Measurements from ENCODE around the gene NTRK3. TPM values are rescaled to one million over a fixed set of nuclear protein-coding genes. Genes with fewer than 3 reads are reported as not detected.

NTRK3 gene
- polyA plus RNA-seq, 1 donor (not counting 4 experiments of a cell fraction or from before 2014, with no cell fraction given): not detected

DNA sequence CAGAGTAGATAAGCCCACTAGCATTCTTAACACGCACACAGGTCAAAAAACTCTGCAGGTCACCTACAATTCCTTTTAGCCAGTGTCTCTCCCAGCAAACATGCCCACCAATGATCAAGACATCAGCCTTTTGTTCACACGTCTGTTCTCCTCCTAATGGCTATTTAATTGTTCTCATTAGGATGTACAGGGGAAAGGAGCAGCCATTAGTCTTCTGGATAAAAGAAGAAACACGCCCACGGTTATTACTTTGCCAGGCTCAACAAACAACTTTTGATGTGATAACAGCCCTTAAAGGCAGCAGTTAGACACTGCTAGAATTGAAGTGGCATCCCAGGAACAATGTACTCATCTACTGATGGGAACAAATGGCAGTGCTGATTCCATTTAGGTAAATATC lies 108.8 kb downstream of the NTRK3 start:
- DNase-seq (ENCODE audit: low read depth, low spot score): no peak
- H3K27me3 ChIP-seq (ENCODE audit: control insufficient read depth, extremely low read depth, insufficient read depth, low read length): no peaks in the 10 kb centered on the region
- no peaks in the 10 kb centered on the region for H3K79me2 ChIP-seq (ENCODE audit: control insufficient read depth, insufficient read depth, low read length)
- FAIRE-seq: no peak
- no peak overlapping the region for H2AFZ ChIP-seq (ENCODE audit: control insufficient read depth, low read length)
- H3K4me3 ChIP-seq (ENCODE audit: control insufficient read depth in 2 of 3, extremely low read depth in 1 of 3, insufficient read depth in 2 of 3, low read depth in 1 of 3, low read length in 3 of 3): no peak overlapping the region
- no peak overlapping the region for H3K27ac ChIP-seq (ENCODE audit: control insufficient read depth, insufficient read depth, low read length)
- no peaks in the 10 kb centered on the region for H4K20me1 ChIP-seq (ENCODE audit: control insufficient read depth, extremely low read depth, insufficient read depth, low read length)
- H3K9me3 ChIP-seq (ENCODE audit: control insufficient read depth, low read depth, low read length): peaks cover 2% of the 10 kb centered on the region
- H3K4me1 ChIP-seq (ENCODE audit: control insufficient read depth, extremely low read depth, insufficient read depth, low read length): no peaks in the 10 kb centered on the region
- dilution Hi-C loops (cut with MboI; ENCODE audit: extremely low pct_ligation_motif_present, low sequenced_read_pairs): no loop called here
- H3K9ac ChIP-seq (ENCODE audit: control insufficient read depth, extremely low read depth, insufficient read depth, low read length): no peak overlapping the region
- no peaks in the 10 kb centered on the region for H3K36me3 ChIP-seq (ENCODE audit: control insufficient read depth in 2 of 2, extremely low read depth in 1 of 2, insufficient read depth in 2 of 2, low read length in 2 of 2)
- no peaks in the 10 kb centered on the region for H3K9me1 ChIP-seq (ENCODE audit: control insufficient read depth, extremely low read depth, insufficient read depth, low read length)
- TF ChIP-seq, protein P1, sequence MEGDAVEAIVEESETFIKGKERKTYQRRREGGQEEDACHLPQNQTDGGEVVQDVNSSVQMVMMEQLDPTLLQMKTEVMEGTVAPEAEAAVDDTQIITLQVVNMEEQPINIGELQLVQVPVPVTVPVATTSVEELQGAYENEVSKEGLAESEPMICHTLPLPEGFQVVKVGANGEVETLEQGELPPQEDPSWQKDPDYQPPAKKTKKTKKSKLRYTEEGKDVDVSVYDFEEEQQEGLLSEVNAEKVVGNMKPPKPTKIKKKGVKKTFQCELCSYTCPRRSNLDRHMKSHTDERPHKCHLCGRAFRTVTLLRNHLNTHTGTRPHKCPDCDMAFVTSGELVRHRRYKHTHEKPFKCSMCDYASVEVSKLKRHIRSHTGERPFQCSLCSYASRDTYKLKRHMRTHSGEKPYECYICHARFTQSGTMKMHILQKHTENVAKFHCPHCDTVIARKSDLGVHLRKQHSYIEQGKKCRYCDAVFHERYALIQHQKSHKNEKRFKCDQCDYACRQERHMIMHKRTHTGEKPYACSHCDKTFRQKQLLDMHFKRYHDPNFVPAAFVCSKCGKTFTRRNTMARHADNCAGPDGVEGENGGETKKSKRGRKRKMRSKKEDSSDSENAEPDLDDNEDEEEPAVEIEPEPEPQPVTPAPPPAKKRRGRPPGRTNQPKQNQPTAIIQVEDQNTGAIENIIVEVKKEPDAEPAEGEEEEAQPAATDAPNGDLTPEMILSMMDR (optimal IDR thresholded peaks at IDR 0.05 in 1 of 3, IDR thresholded peaks at IDR 0.05 in 1 of 3, conservative IDR thresholded peaks at IDR 0.05 in 1 of 3; ENCODE audit: extremely low read depth in 1 of 3, insufficient read depth in 2 of 3, low read length in 3 of 3): no peak
- no peak for TF ChIP-seq EZH2 (IDR thresholded peaks at IDR 0.05; ENCODE audit: low read length)
- no peak overlapping the region for H3K4me2 ChIP-seq (ENCODE audit: control insufficient read depth, extremely low read depth, insufficient read depth, low read depth, low read length)

DNA sequence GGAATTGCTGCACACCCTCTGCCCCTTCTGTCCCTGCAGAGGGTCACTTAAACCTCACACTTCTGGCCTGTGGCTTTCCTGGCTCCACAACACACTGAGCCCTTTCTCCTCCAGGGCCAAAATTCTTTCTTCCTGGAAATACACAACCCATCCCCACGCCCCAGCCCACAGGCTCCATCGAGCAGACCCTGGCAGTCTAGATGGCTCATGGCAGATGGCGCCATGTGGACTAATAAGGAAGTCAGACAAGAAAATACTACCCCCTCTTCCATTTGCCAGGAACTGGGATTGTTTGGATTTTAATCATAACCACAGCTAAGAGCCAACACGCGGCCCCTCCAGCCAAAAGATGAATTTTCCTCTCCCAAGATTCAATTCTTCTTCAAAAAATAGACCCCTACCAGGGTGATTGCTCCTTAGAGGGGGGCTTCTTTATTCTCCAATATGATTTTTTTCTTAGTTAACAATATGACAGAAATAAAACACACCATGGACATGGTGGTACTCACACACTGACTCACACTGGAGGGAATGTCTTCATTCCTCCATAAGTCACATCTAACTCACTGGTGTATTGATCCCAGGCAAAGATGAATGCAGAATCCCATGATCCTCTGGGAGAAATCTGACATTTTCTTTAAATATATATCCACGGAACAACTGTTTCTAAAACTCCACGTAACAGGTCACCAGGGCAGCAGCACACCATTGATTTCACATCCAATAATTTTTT lies 111.5 kb downstream of the NTRK3 start:
- H3K79me2 ChIP-seq (ENCODE audit: control insufficient read depth, insufficient read depth, low read length): no peaks in the 10 kb centered on the region
- no peaks in the 10 kb centered on the region for H4K20me1 ChIP-seq (ENCODE audit: control insufficient read depth, extremely low read depth, insufficient read depth, low read length)
- H3K4me1 ChIP-seq (ENCODE audit: control insufficient read depth, extremely low read depth, insufficient read depth, low read length): no peaks in the 10 kb centered on the region
- H3K27me3 ChIP-seq (ENCODE audit: control insufficient read depth, extremely low read depth, insufficient read depth, low read length): no peaks in the 10 kb centered on the region
- DNase-seq (ENCODE audit: low read depth, low spot score) (no peak), FAIRE-seq (no peak)
- no peak overlapping the region for H3K4me3 ChIP-seq (ENCODE audit: control insufficient read depth in 2 of 3, extremely low read depth in 1 of 3, insufficient read depth in 2 of 3, low read depth in 1 of 3, low read length in 3 of 3)
- H3K9ac ChIP-seq (ENCODE audit: control insufficient read depth, extremely low read depth, insufficient read depth, low read length): no peak overlapping the region
- H3K9me3 ChIP-seq (ENCODE audit: control insufficient read depth, low read depth, low read length): no peaks in the 10 kb centered on the region
- no peaks in the 10 kb centered on the region for H3K36me3 ChIP-seq (ENCODE audit: control insufficient read depth in 2 of 2, extremely low read depth in 1 of 2, insufficient read depth in 2 of 2, low read length in 2 of 2)
- dilution Hi-C loops (cut with MboI; ENCODE audit: extremely low pct_ligation_motif_present, low sequenced_read_pairs): no loop called here
- H3K9me1 ChIP-seq (ENCODE audit: control insufficient read depth, extremely low read depth, insufficient read depth, low read length): no peaks in the 10 kb centered on the region
- no peak overlapping the region for H2AFZ ChIP-seq (ENCODE audit: control insufficient read depth, low read length)
- no peak overlapping the region for H3K27ac ChIP-seq (ENCODE audit: control insufficient read depth, insufficient read depth, low read length)
- H3K4me2 ChIP-seq (ENCODE audit: control insufficient read depth, extremely low read depth, insufficient read depth, low read depth, low read length): no peak overlapping the region
- TF ChIP-seq, protein P1 (optimal IDR thresholded peaks at IDR 0.05 in 1 of 3, IDR thresholded peaks at IDR 0.05 in 1 of 3, conservative IDR thresholded peaks at IDR 0.05 in 1 of 3; ENCODE audit: extremely low read depth in 1 of 3, insufficient read depth in 2 of 3, low read length in 3 of 3): no peak
- TF ChIP-seq EZH2 (IDR thresholded peaks at IDR 0.05; ENCODE audit: low read length): no peak
